Activated CD8-positive, alpha-beta T cell treated with anti-CD3 and anti-CD28 coated beads for 36 hours (primary cell): ENCODE measurements around the gene TIMP2. TPM values are rescaled to one million over a fixed set of nuclear protein-coding genes. Genes with fewer than 3 reads are reported as not detected.

ENCODE experiments used
- ATAC-seq: fragments of 200-7000 bp; cut with Tn5 transposase; one replicate; pipeline ENCODE4 v1.10.0; 2021; ENCODE audit warnings: mild to moderate bottlenecking, moderate library complexity
- CTCF ChIA-PET: fragments of 350-600 bp; sonication (Branson Sonifier 250); formaldehyde crosslinking; loops from one replicate; lab custom pipeline; 2021; ENCODE audit warnings: antibody characterized with exemption; lab: Charles Lee
- POLR2A ChIA-PET: fragments of 350-600 bp; sonication (Branson Sonifier 250); formaldehyde crosslinking; loops from one replicate; lab custom pipeline; 2021; ENCODE audit warnings: antibody characterized with exemption; lab: Charles Lee
- DNase-seq: peaks from one replicate; pipeline ENCODE4 v3.0.0-alpha.2; 2020
- H3K27ac Mint-ChIP-seq: one replicate; pipeline ENCODE4 v1.8.0; 2021; ENCODE audit warnings: mild to moderate bottlenecking, mixed read lengths
- H3K27me3 Mint-ChIP-seq: one replicate; pipeline ENCODE4 v1.8.0; 2021; ENCODE audit warnings: mixed read lengths
- H3K36me3 Mint-ChIP-seq: one replicate; pipeline ENCODE4 v1.8.0; 2021; ENCODE audit warnings: low read depth, mixed read lengths
- H3K4me1 Mint-ChIP-seq: one replicate; pipeline ENCODE4 v1.8.0; 2021; ENCODE audit warnings: low read depth, mixed read lengths
- H3K4me3 Mint-ChIP-seq: one replicate; pipeline ENCODE4 v1.8.0; 2021; ENCODE audit warnings: mild to moderate bottlenecking, moderate library complexity, mixed read lengths
- H3K9me3 Mint-ChIP-seq: one replicate; pipeline ENCODE4 v1.8.0; 2021; ENCODE audit warnings: mixed read lengths
- intact Hi-C: fragments of 100-400 bp; cut with micrococcal nuclease; formaldehyde crosslinking; loops from one replicate; pipeline ENCODE4 v1.10.0; 2022
- total RNA-seq, 2 experiments: library from RNA; stranded (reverse); gene quantifications; one replicate each; pipeline ENCODE4 v1.2.3, GENCODE V29; 2021
- TF ChIP-seq, protein P1 (sequence below): fragments of 200-600 bp; IDR thresholded peaks from one replicate; pipeline ENCODE4 v1.8.0; 2022; ENCODE audit warnings: antibody characterized with exemption, mild to moderate bottlenecking

TIMP2 gene
- total RNA-seq, 2 experiments from 2014 or later, result 2.4 to 2.5 TPM

GRCh38 chr17:78883533-78884131 is 41.6 kb downstream of the TIMP2 start:
- DNase-seq (no peak), ATAC-seq (peak; percentile 22)
- Mint-ChIP-seq H3K27ac (peak overlapping the region; percentile 80), H3K4me3 (peak overlapping the region; percentile 15), H3K36me3 (no peaks in the 10 kb centered on the region), H3K9me3 (no peaks in the 10 kb centered on the region), H3K4me1 (peaks cover 25% of the 10 kb centered on the region), H3K27me3 (peaks cover 2% of the 10 kb centered on the region)
- ChIA-PET CTCF (interaction anchor here (1.0 to 1.1 kb wide), 2 partner anchors 12 to 17 kb away, joined by 3 read pairs; no protein-coding TSS in a partner anchor), POLR2A (no interaction called here)
- TF ChIP-seq, protein P1, sequence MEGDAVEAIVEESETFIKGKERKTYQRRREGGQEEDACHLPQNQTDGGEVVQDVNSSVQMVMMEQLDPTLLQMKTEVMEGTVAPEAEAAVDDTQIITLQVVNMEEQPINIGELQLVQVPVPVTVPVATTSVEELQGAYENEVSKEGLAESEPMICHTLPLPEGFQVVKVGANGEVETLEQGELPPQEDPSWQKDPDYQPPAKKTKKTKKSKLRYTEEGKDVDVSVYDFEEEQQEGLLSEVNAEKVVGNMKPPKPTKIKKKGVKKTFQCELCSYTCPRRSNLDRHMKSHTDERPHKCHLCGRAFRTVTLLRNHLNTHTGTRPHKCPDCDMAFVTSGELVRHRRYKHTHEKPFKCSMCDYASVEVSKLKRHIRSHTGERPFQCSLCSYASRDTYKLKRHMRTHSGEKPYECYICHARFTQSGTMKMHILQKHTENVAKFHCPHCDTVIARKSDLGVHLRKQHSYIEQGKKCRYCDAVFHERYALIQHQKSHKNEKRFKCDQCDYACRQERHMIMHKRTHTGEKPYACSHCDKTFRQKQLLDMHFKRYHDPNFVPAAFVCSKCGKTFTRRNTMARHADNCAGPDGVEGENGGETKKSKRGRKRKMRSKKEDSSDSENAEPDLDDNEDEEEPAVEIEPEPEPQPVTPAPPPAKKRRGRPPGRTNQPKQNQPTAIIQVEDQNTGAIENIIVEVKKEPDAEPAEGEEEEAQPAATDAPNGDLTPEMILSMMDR, result no peak
- intact Hi-C loops, result no loop called here

DNA sequence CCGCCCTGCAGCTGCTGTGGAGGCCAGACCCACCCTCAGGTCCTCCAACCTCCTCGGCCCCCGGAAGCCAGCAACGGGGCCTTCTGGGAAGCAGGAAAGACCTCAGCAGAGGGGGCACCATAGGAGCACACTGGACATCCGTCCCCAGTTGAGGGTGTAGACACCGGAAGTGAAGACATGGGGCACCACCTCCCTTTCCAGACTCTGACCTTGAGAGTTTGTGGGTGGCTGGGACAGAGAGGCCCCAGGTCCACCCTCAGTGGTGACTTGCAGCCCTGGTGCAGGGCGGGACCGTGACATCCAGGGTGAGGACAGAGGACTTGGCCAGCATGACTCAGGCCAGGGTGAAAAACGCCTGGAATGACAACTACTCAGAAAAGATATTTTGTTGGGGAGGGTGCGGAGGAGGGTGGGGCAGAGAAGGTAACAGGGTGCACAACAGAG is 42.1 kb downstream of the TIMP2 start:
- peak; percentile 20 for DNase-seq
- H3K36me3 Mint-ChIP-seq, result no peaks in the 10 kb centered on the region
- peak; percentile 14 for ATAC-seq
- intact Hi-C loops, result no loop called here
- H3K4me3 Mint-ChIP-seq, result peak overlapping the region; percentile 33
- TF ChIP-seq, protein P1, result no peak
- H3K9me3 Mint-ChIP-seq, result no peaks in the 10 kb centered on the region
- H3K27ac Mint-ChIP-seq, result peak overlapping the region; percentile 80
- ChIA-PET POLR2A (no interaction called here), CTCF (interaction anchor here (1.0 kb wide), 2 partner anchors 13 to 18 kb away, joined by 3 to 5 read pairs; no protein-coding TSS in a partner anchor)
- peaks cover 2% of the 10 kb centered on the region for H3K27me3 Mint-ChIP-seq
- H3K4me1 Mint-ChIP-seq, result peaks cover 25% of the 10 kb centered on the region

DNA sequence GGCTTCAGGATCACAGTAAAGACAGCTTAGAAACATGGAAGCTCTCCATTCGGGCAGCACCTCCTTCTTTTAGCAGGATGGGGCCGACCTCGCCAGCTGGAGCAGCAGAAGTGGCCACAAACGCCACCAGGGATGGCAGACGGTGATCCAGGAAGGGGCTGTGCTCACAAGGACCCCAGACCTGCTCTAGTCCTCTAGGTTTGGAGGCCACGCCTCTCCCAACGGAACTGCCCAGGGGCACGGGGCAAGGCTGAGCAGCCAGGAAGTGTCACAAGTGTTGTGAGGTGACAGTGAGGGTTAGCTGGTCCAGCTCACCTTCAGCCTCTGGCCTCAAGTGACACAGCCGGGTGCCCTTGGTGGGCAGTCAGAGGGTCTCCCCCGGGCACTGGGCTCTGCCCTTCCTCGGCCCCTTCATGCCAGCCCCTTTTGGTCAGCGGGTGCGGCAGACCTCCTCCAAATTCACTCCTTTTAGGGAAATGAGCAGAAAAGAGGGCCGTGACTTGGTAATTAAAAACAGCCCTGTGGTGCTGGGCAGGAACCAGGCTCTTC is 42.6 kb downstream of the TIMP2 start:
- H3K36me3 Mint-ChIP-seq, result no peaks in the 10 kb centered on the region
- peak overlapping the region; percentile 33 for H3K4me3 Mint-ChIP-seq
- no peak for ATAC-seq
- peaks cover 25% of the 10 kb centered on the region for H3K4me1 Mint-ChIP-seq
- H3K27me3 Mint-ChIP-seq, result peaks cover 2% of the 10 kb centered on the region
- no peak for DNase-seq
- H3K9me3 Mint-ChIP-seq, result no peaks in the 10 kb centered on the region
- ChIA-PET POLR2A (no interaction called here), CTCF (interaction anchor here (0.6 to 1.0 kb wide), 3 partner anchors 11 to 17 kb away, joined by 3 to 5 read pairs (median 3); no protein-coding TSS in a partner anchor)
- peak overlapping the region; percentile 80 for H3K27ac Mint-ChIP-seq
- TF ChIP-seq, protein P1, result no peak
- intact Hi-C loops, result no loop called here

- Mint-ChIP-seq H3K36me3 (no peaks in the 10 kb centered on the region), H3K4me1 (peaks cover 25% of the 10 kb centered on the region), H3K4me3 (peak overlapping the region; percentile 43), H3K27me3 (peaks cover 2% of the 10 kb centered on the region), H3K27ac (peak overlapping the region; percentile 57), H3K9me3 (no peaks in the 10 kb centered on the region)
- TF ChIP-seq, protein P1, result no peak
- ChIA-PET POLR2A (interaction anchor here (1.3 kb wide), 1 partner anchor 10 kb away, joined by 4 read pairs; no protein-coding TSS in a partner anchor), CTCF (interaction anchor here (1.0 kb wide), 1 partner anchor 14 kb away, joined by 4 read pairs; no protein-coding TSS in a partner anchor)
- ATAC-seq (peak; percentile 67), DNase-seq (peak; percentile 56)
- intact Hi-C loops, result no loop called here
These were observed 45.5 kb downstream of the TIMP2 start for GRCh38 chr17:78879635-78880186.
